H1 (cell line): ENCODE data around the gene GREM2. TPM values are rescaled to one million over a fixed set of nuclear protein-coding genes. Genes with fewer than 3 reads are reported as not detected.

Experiments
- CTCF ChIA-PET: fragments of 300-600 bp; sonication (Branson Sonifier 250); formaldehyde crosslinking; loops from one replicate; lab custom pipeline; 2021; ENCODE audit not compliant: partially characterized antibody; lab: Charles Lee
- POLR2A ChIA-PET: fragments of 300-600 bp; sonication (Branson Sonifier 250); formaldehyde crosslinking; loops from one replicate; lab custom pipeline; 2021; ENCODE audit warnings: inconsistent platforms; ENCODE audit not compliant: partially characterized antibody; lab: Charles Lee
- DNase-seq, 2 experiments: peaks; one replicate each; pipeline versions ENCODE4 v3.0.0 to v3.0.0-alpha.2; 2010 to 2022; ENCODE audit warnings: low spot score in 2 of 2, low read depth in 1 of 2, mixed read lengths in 1 of 2
- FAIRE-seq: peaks from 2 replicates; lab custom pipeline; 2011; peaks lifted over from hg19 to GRCh38; lab: Jason Lieb, UNC
- H2AFZ ChIP-seq: 2 replicates; pipeline ENCODE4 v1.8.1; 2012; ENCODE audit warnings: low read length, inconsistent platforms
- H2AK5ac ChIP-seq: 2 replicates; pipeline ENCODE4 v1.6.1; 2013; ENCODE audit warnings: low read depth, low read length
- H2BK120ac ChIP-seq: replicated peaks from 2 replicates; pipeline ENCODE3; 2013; ENCODE audit warnings: low read depth, low read length, inconsistent platforms
- H2BK12ac ChIP-seq: 2 replicates; pipeline ENCODE4 v1.6.1; 2013; ENCODE audit warnings: low read depth, low read length
- H2BK15ac ChIP-seq: 2 replicates; pipeline ENCODE4 v1.6.1; 2013; ENCODE audit warnings: low read length
- H2BK20ac ChIP-seq: 2 replicates; pipeline ENCODE4 v1.6.1; 2013; ENCODE audit warnings: low read length
- H2BK5ac ChIP-seq: 2 replicates; pipeline ENCODE4 v1.6.1; 2013; ENCODE audit warnings: low read depth, low read length
- H3K14ac ChIP-seq: 2 replicates; pipeline ENCODE4 v1.6.1; 2013; ENCODE audit warnings: inconsistent platforms; ENCODE audit not compliant: insufficient read length
- H3K18ac ChIP-seq: 2 replicates; pipeline ENCODE4 v1.6.1; 2013; ENCODE audit warnings: low read length; ENCODE audit errors: extremely low read depth
- H3K23ac ChIP-seq: 2 replicates; pipeline ENCODE4 v1.6.1; 2013; ENCODE audit warnings: inconsistent platforms; ENCODE audit not compliant: insufficient read length
- H3K23me2 ChIP-seq: 2 replicates; pipeline ENCODE4 v1.6.1; 2013; ENCODE audit warnings: low read depth, low read length
- H3K27ac ChIP-seq: 2 replicates; pipeline ENCODE4 v1.6.1; 2011; ENCODE audit warnings: low read depth, low read length, inconsistent platforms
- H3K27me3 ChIP-seq, 4 experiments: replicated peaks in 1 of 4; 1 replicate in 1 of 4; 2 replicates in 3 of 4; pipeline versions ENCODE4 v1.6.1 to v1.8.1; 2011 to 2013; ENCODE audit warnings: low read length in 3 of 4, mild to moderate bottlenecking in 3 of 4, inconsistent platforms in 2 of 4, mixed read lengths in 2 of 4, moderate library complexity in 1 of 4; ENCODE audit not compliant: control insufficient read depth in 3 of 4, insufficient read depth in 3 of 4; ENCODE audit errors: extremely low read depth in 1 of 4
- H3K36me3 ChIP-seq, 4 experiments: 2 replicates each; pipeline versions ENCODE4 v1.6.1 to v1.8.1; 2011 to 2013; ENCODE audit warnings: mild to moderate bottlenecking in 4 of 4, low read length in 3 of 4, moderate library complexity in 2 of 4, control low read depth in 1 of 4, inconsistent platforms in 1 of 4; ENCODE audit not compliant: insufficient read depth in 4 of 4, control insufficient read depth in 2 of 4
- H3K4ac ChIP-seq: replicated peaks from 2 replicates; pipeline ENCODE3; 2013; ENCODE audit warnings: low read length, low read depth, mixed read lengths, inconsistent platforms; ENCODE audit not compliant: insufficient read length
- H3K4me1 ChIP-seq, 4 experiments: replicated peaks in 1 of 4; 1 replicate in 1 of 4; 2 replicates in 3 of 4; pipeline versions ENCODE4 v1.6.1 to v1.8.1; 2011 to 2013; ENCODE audit warnings: low read length in 3 of 4, inconsistent platforms in 2 of 4, mixed read lengths in 1 of 4; ENCODE audit not compliant: insufficient read depth in 4 of 4, control insufficient read depth in 3 of 4
- H3K4me2 ChIP-seq, 2 experiments: 2 replicates each; pipeline versions ENCODE4 v1.6.1 to v1.8.1; 2011 to 2013; ENCODE audit warnings: low read depth in 2 of 2, low read length in 2 of 2, control low read depth in 1 of 2, inconsistent platforms in 1 of 2, mild to moderate bottlenecking in 1 of 2; ENCODE audit not compliant: insufficient read depth in 1 of 2
- H3K4me3 ChIP-seq, 4 experiments: fragments of 200-600, 300-600 bp in 1 of 4; sonication (generic), shearing (Covaris generic), sonication (Bioruptor Twin) in 1 of 4; 2 replicates each; pipeline versions ENCODE4 v1.5.1 to v1.8.1; 2011 to 2016; ENCODE audit warnings: low read length in 4 of 4, low read depth in 3 of 4, control low read depth in 2 of 4, inconsistent platforms in 2 of 4, mild to moderate bottlenecking in 2 of 4, mixed read lengths in 1 of 4, moderate library complexity in 1 of 4; ENCODE audit not compliant: insufficient read depth in 2 of 4; ENCODE audit errors: extremely low read depth in 1 of 4
- H3K56ac ChIP-seq: replicated peaks from 2 replicates; pipeline ENCODE3; 2013; ENCODE audit warnings: low read depth, mild to moderate bottlenecking, mixed read lengths, low read length, inconsistent platforms; ENCODE audit not compliant: insufficient read length
- H3K79me1 ChIP-seq: 2 replicates; pipeline ENCODE4 v1.6.1; 2013; ENCODE audit warnings: low read depth, low read length, control low read depth
- H3K79me2 ChIP-seq, 2 experiments: 2 replicates each; pipeline versions ENCODE4 v1.6.1 to v1.8.1; 2012 to 2013; ENCODE audit warnings: low read length in 2 of 2, mild to moderate bottlenecking in 2 of 2, inconsistent platforms in 1 of 2; ENCODE audit not compliant: insufficient read depth in 2 of 2, control insufficient read depth in 1 of 2
- H3K9ac ChIP-seq, 4 experiments: replicated peaks in 1 of 4; 1 replicate in 1 of 4; 2 replicates in 3 of 4; pipeline versions ENCODE4 v1.6.1 to v1.8.1; 2011 to 2013; ENCODE audit warnings: low read depth in 3 of 4, low read length in 3 of 4, control low read depth in 2 of 4, mild to moderate bottlenecking in 2 of 4, moderate library complexity in 2 of 4, inconsistent platforms in 1 of 4; ENCODE audit errors: extremely low read depth in 1 of 4
- H3K9me3 ChIP-seq, 2 experiments: 2 replicates each; pipeline versions ENCODE4 v1.6.1 to v1.8.1; 2012 to 2013; ENCODE audit warnings: mild to moderate bottlenecking in 2 of 2, moderate library complexity in 2 of 2, control low read depth in 1 of 2, inconsistent platforms in 1 of 2, low read depth in 1 of 2, low read length in 1 of 2, mixed read lengths in 1 of 2; ENCODE audit not compliant: insufficient read depth in 2 of 2
- H4K20me1 ChIP-seq, 2 experiments: replicated peaks in 1 of 2; 2 replicates each; pipeline versions ENCODE3 to v1.8.1; 2011 to 2013; ENCODE audit warnings: inconsistent platforms in 2 of 2, low read length in 2 of 2, mild to moderate bottlenecking in 1 of 2; ENCODE audit not compliant: insufficient read depth in 2 of 2, control insufficient read depth in 1 of 2
- H4K5ac ChIP-seq: 2 replicates; pipeline ENCODE4 v1.6.1; 2013; ENCODE audit warnings: low read length, low read depth, mixed read lengths, inconsistent platforms; ENCODE audit not compliant: insufficient read length
- H4K8ac ChIP-seq: 2 replicates; pipeline ENCODE4 v1.8.0; 2013; ENCODE audit warnings: mild to moderate bottlenecking, moderate library complexity, low read length, inconsistent platforms; ENCODE audit not compliant: insufficient read depth; ENCODE audit errors: extremely low read depth
- H4K91ac ChIP-seq: replicated peaks from 2 replicates; pipeline ENCODE3; 2013; ENCODE audit warnings: low read length, mixed read lengths, inconsistent platforms; ENCODE audit not compliant: insufficient read length
- CEBPB ChIP-seq: IDR thresholded peaks from 2 replicates; pipeline ENCODE4 v1.6.1; 2012; ENCODE audit warnings: low read depth, low read length
- E2F6 ChIP-seq: IDR thresholded peaks from 2 replicates; pipeline ENCODE4 v1.6.1; 2012; ENCODE audit warnings: inconsistent platforms
- HDAC2 ChIP-seq, 2 experiments: fragments of 300-600 bp in 1 of 2; sonication (generic) in 1 of 2; IDR thresholded peaks; 2 replicates each; pipeline ENCODE4 v1.6.1; 2011 to 2012; ENCODE audit warnings: low read depth in 2 of 2, low read length in 2 of 2, mild to moderate bottlenecking in 2 of 2, moderate library complexity in 2 of 2, borderline replicate concordance in 1 of 2, inconsistent platforms in 1 of 2
- KDM1A ChIP-seq: fragments of 200-600, 300-600 bp; sonication (generic); IDR thresholded peaks from 2 replicates; pipeline ENCODE4 v1.7.1; 2016; ENCODE audit warnings: mild to moderate bottlenecking, low read length, borderline replicate concordance
- KDM4A ChIP-seq: IDR thresholded peaks from one replicate; pipeline ENCODE4 v1.7.1; 2012; ENCODE audit warnings: low read depth, mild to moderate bottlenecking, moderate library complexity, low read length, inconsistent platforms; ENCODE audit not compliant: severe bottlenecking
- KDM5A ChIP-seq: fragments of 200-600 bp; IDR thresholded peaks from 2 replicates; pipeline ENCODE4 v1.7.1; 2012; ENCODE audit warnings: mild to moderate bottlenecking, low read length, inconsistent platforms, mixed read lengths
- MAFK ChIP-seq: IDR thresholded peaks from 2 replicates; pipeline ENCODE4 v1.6.1; 2012; ENCODE audit warnings: low read depth, mild to moderate bottlenecking, improper control_type of control experiment, low read length
- SP1 ChIP-seq: IDR thresholded peaks from 2 replicates; pipeline ENCODE4 v1.6.1; 2011; ENCODE audit warnings: low read depth, low read length
- SRF ChIP-seq: IDR thresholded peaks from 2 replicates; pipeline ENCODE4 v1.6.1; 2011; ENCODE audit warnings: mild to moderate bottlenecking, low read depth, low read length, moderate library complexity
- WGBS, 2 experiments: shearing (Covaris generic) in 1 of 2; methylation state at CpG; one replicate each; pipeline versions ENCODE4 v1.1.6 to v1.1.7; 2013 to 2015; ENCODE audit warnings: low lambda C conversion rate in 2 of 2, mixed read lengths in 2 of 2, inconsistent platforms in 1 of 2, low coverage in 1 of 2, missing lambda C conversion rate in 1 of 2; ENCODE audit not compliant: insufficient replicate concordance in 2 of 2, insufficient coverage in 1 of 2, insufficient read length in 1 of 2; ENCODE audit errors: extremely low coverage in 1 of 2, missing lambda C conversion rate in 1 of 2; 5-methylcytosine and 5-hydroxymethylcytosine counted together
- polyA plus RNA-seq, 7 experiments: library from polyadenylated mRNA; depleted of rRNA in 3 of 7; stranded (reverse) in 5 of 7; unstranded in 2 of 7; fragments of >200 nt in 5 of 7; fragments of 200-250 nt in 2 of 7; gene quantifications; 1 replicate in 5 of 7; 2 replicates in 1 of 7; 4 replicates in 1 of 7; pipeline versions ENCODE4 v1.2.1 to v1.2.3, GENCODE V29; 2011 to 2013; ENCODE audit warnings: missing spikeins in 2 of 7, mixed read lengths in 2 of 7
- total RNA-seq: library from RNA; stranded (reverse); fragmentation: NEBNext Ultra II Directional; extraction: Animal tissue kit (Norgen Biotek cat#: 25700); gene quantifications from 2 replicates; pipeline ENCODE4 v1.2.1, GENCODE V29; 2021
- TF ChIP-seq, protein P1 (sequence below): IDR thresholded peaks from 2 replicates; pipeline ENCODE4 v1.6.1; 2012; ENCODE audit warnings: low read length, inconsistent platforms

Gene GREM2
- total and polyA plus RNA-seq, 2 of the 8 experiments (the other 6 are each of a cell fraction or from before 2014, with no cell fraction given): 0.05 TPM; not detected in 1

GRCh38 chr1:240652961-240653409 is 41.0 kb upstream of the GREM2 start:
- Histone ChIP-seq H3K9ac (no peak overlapping the region), H3K4me3 (no peak overlapping the region), H4K8ac (no peak overlapping the region), H3K27me3 (no peaks in the 10 kb centered on the region), H3K9me3 (no peaks in the 10 kb centered on the region), H3K4me1 (no peaks in the 10 kb centered on the region), H3K23me2 (no peaks in the 10 kb centered on the region), H3K14ac (no peak overlapping the region), H3K18ac (no peak overlapping the region), H3K4ac (no peak overlapping the region), H2BK12ac (no peak overlapping the region), H3K23ac (no peak overlapping the region), H2BK20ac (no peak overlapping the region), H3K79me2 (no peaks in the 10 kb centered on the region), H3K36me3 (no peaks in the 10 kb centered on the region), H4K20me1 (no peaks in the 10 kb centered on the region), H3K79me1 (no peaks in the 10 kb centered on the region), H3K4me2 (no peak overlapping the region), H2BK120ac (no peak overlapping the region), H2BK5ac (no peak overlapping the region), H4K91ac (no peak overlapping the region), H2AK5ac (no peak overlapping the region), H3K27ac (no peak overlapping the region), H4K5ac (no peak overlapping the region), H2BK15ac (no peak overlapping the region), H2AFZ (no peak overlapping the region), H3K56ac (no peak overlapping the region)
- 92% methylated on average over 3 of the region's 3 CpGs; no CpG with 5 or more reads in 1 of the 2 experiments for WGBS, 2 experiments
- ChIA-PET POLR2A (no interaction called here), CTCF (interaction anchor here (0.6 kb wide), 1 partner anchor 658 kb away, joined by 3 read pairs; no protein-coding TSS in a partner anchor)
- no peak for DNase-seq
- no peak for FAIRE-seq
- TF ChIP-seq KDM4A (no peak), MAFK (no peak), CEBPB (no peak), HDAC2 (IDR thresholded peaks at IDR 0.05; ENCODE audit: borderline replicate concordance in 1 of 2, low read depth in 2 of 2, low read length in 2 of 2) (no peak), SP1 (no peak), KDM5A (no peak), SRF (no peak), E2F6 (no peak), KDM1A (no peak)
- TF ChIP-seq, protein P1, sequence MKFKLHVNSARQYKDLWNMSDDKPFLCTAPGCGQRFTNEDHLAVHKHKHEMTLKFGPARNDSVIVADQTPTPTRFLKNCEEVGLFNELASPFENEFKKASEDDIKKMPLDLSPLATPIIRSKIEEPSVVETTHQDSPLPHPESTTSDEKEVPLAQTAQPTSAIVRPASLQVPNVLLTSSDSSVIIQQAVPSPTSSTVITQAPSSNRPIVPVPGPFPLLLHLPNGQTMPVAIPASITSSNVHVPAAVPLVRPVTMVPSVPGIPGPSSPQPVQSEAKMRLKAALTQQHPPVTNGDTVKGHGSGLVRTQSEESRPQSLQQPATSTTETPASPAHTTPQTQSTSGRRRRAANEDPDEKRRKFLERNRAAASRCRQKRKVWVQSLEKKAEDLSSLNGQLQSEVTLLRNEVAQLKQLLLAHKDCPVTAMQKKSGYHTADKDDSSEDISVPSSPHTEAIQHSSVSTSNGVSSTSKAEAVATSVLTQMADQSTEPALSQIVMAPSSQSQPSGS: no peak
